Activated T-cell treated with anti-CD3 and anti-CD28 coated beads for 1 hour (primary cell): Measurements from ENCODE around the gene CNTLN.
"Not testable (repeated sequence)": the region's sequence is repeated elsewhere in the genome, so short reads cannot be mapped to it uniquely, and the experiment has no call there.

Experiments
- DNase-seq: peaks from one replicate; pipeline ENCODE4 v3.0.0-alpha.2; 2020; ENCODE audit warnings: low read depth

The CNTLN gene

DNA sequence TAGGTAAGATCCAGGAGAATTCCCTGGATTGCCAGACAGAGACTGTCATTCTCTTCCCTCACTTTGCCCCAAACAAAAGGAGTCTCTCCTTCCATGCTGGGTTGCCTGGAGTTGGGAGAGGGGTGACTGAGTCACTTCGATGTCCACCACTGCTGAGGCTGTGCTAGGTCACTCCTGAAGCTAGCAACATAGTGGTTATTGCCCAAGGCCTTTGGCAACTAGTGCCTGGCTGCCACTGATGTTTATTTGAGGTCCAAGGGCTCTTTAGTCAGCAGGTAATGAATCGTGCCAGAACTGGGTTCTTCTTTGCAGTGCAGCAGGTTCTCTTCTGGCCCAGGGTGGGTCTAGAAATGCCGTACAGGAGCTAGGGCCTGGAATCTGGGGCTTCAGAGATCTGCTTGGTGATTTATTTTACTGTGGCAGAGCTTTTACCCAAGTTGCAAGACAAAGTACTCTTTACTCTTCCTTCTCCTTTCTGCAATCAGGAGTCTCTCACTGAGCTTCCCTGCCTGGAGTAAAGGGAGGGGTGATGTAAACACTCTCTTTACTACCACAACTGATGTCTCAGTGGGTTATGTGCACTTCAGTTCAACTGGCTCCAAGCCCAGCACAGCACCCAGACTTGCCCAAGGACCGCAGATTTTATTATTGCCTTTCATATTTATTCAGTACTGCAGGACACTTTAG lies 288.3 kb downstream of the CNTLN start:
- DNase-seq, result no peak

DNA sequence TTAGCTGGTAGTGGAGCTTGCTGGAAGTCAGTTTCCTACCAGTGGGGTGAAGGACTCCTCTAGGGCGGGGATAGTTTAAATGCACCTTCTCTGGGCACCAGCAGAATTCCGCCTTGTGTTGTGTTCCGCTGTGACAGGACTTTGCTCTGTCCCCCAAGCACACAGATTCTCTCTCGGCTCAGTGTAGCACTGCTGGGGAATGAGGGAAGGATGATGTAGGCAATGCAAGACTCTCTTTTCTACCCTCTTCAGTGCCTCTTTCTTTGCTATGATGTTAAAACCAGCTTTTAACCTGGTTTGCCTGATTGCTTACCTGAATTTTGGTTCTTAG lies 288.8 kb downstream of the CNTLN start:
- DNase-seq, result no peak

DNA sequence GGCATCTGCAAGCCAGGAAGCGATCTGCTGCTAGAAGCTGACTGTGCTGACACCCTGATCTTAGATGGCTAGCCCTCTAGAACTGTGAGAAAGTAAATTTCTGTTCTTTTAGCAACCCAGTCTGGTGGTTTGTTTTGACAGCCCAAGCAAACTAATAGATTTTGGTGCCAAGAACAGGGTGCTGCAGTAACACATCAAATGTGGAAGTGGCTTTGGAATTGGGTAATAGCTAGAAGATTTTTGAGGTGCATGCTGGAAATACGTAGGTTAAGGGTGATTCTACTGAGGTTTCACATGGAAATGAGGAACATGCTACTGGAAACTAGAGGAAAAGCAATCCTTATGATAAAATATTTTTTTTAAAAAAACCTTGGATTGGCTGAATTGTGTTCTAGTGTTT lies 290.5 kb downstream of the CNTLN start:
- DNase-seq, result no peak

DNA sequence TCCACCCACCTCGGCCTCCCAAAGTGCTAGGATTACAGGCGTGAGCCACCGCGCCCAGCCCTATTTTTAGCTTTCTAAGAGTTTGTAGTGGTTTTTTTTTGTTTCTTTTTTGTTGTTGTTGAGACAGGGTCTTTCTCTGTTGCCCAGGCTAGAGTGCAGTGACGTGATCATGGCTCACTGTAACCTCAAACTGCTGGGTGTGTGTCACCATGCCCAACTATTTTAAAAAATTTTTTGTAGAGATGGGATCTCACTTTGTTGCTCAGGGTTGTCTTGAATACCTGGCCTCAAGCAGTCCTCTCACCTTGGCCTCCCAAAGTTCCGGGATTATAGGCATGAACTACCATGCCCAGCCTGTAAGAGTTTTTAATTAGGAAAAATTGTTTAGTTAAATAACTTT lies 298.7 kb downstream of the CNTLN start:
- no peak for DNase-seq

DNA sequence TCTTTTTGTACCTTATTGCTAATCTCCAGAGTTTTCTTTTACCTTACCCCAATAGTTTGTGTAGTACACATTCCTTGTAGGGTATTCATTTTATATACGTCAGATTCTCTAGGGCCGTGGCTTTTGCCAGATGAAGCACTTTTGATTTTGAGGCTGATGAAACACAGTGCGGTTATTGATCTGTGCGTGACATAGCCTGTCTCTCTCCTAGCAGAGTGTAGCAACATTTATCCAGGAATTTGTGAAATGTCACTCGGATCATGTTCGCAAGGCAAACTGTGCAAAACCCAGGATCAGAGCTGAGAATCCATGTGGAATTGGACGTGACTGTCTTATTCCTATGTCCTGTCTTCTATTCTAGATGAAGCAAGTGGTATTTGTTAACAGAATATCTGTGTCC lies 302.0 kb downstream of the CNTLN start:
- no peak for DNase-seq

DNA sequence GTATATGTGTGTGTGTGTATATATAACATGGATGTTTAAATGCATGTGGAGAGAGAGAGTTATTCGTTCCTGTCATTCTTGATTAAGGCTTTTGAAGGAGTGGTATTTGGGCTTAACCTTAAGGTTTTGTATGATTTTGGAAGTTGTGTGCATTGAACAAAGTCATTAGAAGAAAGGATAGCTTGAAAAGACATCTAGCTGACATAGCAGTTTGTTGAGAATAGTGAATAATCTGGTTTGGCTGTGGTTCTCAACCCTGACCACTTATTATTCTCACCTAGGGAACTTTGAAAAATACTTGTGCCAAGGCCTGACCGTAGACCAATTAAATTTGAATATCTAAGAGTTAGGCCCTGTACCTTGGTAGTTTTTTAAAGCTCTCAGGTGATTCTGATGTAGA lies 303.0 kb downstream of the CNTLN start:
- DNase-seq, result no peak

DNA sequence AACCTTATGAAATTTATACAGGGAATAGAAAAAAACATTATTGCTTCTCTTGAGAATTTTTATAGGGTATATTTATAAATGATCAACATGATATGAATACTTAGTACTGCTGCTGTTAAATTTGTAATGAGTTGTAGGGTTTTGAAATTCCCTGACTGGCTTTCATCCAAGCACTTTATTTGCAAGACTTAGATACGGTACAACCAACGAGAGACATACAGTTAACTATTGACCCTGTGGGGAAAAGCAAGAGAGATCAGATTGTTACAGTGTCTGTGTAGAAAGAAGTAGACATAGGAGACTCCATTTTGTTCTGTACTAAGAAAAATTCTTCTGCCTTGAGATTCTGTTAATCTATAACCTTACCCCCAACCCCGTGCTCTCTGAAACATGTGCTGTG lies 310.3 kb downstream of the CNTLN start:
- DNase-seq, result not testable (repeated sequence)

DNA sequence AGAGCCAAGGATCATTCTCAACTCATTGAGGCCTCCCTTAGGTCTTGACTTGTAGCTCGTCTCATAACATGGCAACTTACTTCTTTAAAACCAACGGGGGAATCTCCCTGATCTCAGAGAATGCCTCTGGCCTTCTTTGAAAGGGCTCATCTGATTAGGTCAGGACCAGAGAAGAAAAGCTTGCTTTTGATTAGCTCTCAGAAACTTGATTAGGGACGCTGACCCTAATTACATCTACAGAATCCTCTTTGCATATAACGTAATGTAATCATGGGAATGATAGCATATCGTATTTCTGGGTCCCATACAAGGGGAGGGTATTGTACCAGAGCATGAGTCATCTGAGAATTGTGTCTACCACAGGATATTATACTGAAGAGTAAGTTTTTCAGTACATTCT lies 318.9 kb downstream of the CNTLN start:
- no peak for DNase-seq

DNA sequence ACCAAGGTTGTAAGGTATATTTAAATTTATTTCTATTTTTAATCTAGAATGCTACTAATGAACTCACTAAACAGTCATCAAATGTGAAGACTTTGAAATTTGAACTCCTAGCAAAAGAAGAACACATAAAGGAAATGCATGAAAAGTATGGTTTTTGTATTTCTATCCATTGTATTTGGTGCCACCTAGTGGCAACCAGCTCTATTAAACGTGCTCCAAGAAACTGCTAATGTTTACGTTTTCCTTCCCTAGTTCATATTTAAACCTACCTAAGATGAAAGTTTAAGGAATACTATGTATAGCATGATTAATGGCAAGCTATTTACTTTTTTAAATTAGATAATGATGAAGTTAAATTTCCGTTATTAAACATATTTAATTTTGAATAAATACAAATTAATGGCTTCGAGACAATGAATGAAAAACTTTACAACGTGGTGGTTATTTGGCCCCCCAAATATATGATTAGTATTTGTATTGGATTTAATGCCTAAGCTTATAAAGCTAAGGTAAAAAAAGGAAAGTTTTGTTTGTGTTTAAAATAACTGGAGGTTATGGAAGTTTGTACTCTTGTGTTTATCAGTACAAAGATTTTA lies 328.1 kb downstream of the CNTLN start:
- DNase-seq, result peak; percentile 1

DNA sequence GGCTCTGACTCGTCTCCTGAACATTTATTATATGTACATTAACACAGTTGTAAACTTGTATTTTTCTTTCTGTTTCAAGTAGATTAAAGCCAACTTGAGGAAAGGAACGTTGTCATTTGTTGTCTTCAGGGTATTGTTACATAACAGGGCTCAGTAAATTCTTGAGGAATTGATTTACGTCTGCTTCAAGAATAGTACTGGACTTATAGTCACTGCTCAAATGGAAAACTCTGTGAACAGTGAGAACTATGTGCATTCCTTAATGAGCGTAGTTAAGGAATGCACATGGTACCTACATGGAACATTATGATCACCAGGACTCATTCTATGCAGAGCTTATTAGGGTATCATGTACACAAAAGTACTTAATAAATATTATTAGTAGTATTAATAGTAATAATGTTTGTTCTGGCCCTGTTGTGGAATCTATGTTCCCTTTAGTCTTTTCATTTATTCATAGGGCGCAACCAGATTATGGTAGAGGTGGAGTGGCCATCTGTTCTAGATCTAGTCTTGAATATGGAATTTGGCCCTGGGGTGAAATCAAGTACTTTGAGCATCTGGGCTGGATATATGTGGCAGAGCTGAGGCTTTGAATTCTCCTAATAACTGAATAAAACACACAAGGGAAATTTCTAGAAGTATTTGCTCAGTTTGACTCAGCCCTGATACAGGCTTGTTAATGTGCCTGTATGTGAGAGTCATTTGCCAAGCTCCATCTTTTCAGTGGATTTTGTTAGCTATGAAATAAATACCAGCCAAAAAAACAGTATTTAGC lies 335.4 kb downstream of the CNTLN start:
- DNase-seq, result no peak

DNA sequence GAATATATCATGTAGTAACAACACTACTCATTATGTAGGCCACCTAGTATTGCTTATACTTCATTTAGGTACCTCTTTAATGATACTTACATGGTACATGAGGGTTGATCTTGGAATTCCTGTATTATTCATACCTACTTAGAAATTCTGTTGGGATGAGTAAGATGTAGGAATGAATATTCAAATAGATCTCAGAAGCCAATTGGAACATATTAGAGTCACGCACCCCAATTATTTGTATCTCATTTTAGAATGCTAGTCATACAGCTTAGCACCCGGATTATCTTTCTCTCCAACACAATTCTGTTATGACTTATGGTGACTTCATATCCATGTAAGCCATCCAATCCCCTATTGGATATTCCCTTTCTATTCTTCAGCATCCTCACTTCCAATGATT lies 337.3 kb downstream of the CNTLN start:
- DNase-seq, result no peak

DNA sequence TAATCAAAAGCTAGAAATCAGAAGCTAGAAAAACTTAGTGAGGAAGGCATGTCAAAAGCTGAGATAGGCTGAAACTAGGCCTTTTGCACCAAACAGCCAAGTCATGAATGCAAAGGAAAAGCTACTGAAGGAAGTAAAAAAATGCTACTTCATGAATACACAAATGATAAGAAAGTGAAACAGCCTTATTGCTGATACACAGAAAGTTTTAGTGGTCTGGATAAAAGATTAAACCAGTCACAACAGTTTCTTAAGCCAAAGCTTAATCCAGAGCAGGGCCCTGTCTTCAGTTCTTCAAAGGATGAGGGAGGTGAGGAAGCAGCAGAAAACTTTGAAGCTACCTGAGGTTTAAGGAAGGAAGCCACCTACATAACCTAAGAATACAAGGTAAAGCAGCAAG lies 341.6 kb downstream of the CNTLN start:
- no peak for DNase-seq

DNA sequence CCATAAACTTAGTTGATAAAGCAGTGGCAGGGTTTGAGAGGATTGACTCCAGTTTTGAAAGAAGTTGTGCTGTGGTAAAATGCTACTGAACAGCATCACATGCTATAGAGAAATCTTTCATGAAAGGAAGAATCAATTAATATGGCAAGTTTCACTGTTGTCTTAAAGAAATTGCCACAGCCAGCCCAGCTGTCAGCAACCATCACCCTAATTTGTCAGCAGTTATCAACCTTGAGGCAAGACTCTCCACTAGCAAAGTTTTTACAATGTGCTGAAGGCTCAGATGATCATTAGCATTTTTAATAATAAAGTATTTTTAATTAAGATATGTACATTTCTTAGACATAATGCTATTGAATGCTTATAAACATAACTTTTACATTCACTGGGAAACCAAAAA lies 343.0 kb downstream of the CNTLN start:
- no peak for DNase-seq

DNA sequence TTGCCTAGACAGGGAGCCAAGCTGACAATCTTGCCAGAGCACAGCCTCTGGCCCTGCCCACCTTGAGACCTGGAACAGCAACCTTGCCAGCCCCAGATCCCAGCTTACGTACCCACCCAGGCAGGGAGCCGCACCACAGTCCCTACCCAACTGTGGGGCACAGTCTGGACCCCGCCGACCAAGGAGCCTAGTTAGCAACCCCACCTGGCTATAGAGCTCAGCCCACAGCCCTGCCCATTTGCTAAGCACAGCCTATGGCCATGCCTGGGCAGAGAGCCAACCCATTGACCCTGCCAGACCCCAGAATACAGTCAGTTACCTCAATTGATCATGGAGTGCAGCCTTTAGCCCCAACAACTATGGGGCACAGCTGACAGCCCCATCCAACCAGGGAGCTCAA lies 346.1 kb downstream of the CNTLN start:
- no peak for DNase-seq

DNA sequence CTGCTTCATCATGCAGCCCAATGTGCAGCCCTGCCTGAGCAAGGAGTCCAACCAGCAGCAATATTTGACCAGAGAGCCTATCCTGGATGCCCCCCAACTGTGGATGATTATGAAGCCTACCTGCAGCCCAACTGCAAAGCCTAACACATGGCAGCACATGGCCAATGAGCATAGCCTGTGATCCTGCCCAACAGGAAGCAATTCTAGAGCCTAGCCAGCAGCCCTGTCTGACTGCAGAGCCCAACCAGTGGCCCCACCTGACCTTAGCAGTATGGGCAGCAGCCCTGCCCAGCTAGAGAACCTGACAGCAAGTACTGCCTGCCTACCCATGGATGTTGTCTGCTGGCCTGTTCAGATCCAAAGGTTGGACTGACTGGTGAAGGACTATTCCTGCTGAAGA lies 346.7 kb downstream of the CNTLN start:
- no peak for DNase-seq

DNA sequence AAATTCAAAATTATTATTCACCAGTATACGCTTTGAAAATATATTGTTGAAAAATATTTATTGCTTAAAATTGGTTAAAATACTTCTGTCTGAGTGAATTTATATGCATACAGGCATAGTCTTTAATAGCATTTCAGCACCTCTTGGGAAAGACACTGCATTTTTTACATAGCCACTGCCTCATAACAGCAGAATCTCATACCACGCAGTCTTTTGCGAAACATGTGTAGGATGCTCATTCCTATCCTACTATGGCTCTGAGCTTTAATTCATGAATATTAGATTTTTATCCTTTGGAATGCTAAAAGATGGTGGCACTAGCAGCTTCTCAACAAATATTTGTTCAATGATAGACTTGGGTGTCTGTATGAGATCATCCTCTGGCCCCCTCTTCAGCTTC lies 350.1 kb downstream of the CNTLN start:
- no peak for DNase-seq

DNA sequence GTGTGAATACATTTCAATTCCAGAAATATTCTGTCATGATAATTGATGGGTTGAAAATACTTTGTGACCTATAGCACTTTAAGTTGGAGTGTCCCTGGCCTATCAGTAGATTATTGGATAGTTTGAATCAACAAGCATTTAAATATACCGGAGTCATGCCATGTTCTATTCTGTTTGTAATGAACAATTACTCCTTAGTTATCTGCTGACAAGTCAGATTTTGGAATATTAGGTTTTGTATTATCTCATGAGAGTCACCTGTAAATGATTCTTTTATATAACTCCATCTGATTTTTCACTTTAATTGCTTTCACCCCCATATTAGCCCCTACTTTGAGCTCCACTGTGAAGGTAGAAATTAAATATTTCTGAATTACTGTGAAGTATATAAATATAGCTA lies 351.6 kb downstream of the CNTLN start:
- no peak for DNase-seq

DNA sequence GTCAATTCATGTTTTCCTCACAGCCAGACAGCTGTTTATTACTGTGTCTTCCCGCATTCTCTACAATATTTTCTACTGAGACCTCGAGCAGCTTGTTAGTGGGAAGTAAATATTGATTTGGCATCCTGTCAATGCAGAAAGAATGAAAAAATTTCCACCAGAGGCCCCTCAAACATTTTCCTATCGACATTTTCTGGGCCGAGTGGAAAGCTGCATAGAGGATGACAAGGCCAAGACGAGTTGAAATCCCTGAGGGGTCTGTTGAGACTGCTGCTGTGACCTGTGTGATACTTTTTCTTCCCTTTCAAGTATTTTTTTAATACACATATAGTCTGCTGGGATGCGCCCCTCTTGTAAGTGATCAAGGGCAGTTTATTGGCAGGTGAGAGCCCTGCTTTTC lies 352.6 kb downstream of the CNTLN start:
- no peak for DNase-seq

DNA sequence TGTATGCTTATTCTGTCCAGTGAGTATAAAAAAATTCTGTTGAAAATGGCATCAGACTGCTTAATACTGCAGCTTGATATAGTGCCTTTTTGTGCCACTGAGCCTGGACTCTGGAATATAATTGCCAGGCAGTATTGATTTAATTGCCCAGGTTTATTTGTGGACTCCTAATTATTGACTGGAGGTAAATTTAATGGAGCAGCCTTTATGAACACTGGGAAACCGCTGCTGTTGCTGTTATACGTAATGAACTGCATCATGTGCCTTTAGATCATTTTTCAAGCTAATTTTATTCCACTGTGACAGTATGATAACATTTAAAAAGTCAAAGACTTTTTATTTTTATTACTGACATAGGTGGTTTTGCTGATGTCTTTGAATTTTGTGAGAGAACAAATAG lies 353.8 kb downstream of the CNTLN start:
- DNase-seq, result no peak

DNA sequence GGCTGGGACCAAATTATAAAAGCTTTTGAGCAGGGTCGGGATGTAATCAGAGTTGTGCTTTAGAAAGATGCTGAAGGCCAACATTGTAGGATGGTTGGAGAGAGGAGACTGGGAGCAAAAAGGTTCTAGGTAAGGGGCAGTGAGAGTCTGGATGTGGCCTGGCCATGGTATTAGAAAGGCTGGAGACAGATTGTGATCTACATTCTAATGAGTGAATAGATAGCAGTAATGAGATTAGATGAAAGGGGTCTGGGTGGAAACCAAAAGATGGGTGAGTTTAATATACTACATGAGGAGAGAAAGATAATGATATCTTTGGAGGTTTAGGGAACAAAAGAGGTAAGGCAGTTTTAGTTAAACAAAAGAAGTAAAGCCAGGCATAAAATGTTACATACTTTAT lies 355.3 kb downstream of the CNTLN start:
- no peak for DNase-seq

DNA sequence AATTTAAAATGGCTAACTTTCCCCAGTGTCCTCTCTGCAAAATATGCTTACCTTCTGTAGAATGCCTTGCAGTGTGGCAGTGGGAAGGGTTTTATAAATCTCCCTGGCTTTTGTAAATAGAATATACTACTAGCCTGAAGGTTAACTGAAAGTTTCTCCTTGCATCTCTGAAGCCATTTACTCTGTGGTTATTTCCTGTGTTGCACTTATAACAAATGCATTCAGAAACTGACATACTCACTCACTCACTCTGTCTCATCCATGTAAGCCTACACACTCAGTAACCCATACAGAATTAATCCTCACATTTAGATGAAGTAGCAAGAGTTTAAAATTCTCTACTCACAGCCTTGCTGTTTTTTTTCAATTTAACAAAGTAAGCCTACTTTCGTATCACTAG lies 356.9 kb downstream of the CNTLN start:
- DNase-seq, result no peak

DNA sequence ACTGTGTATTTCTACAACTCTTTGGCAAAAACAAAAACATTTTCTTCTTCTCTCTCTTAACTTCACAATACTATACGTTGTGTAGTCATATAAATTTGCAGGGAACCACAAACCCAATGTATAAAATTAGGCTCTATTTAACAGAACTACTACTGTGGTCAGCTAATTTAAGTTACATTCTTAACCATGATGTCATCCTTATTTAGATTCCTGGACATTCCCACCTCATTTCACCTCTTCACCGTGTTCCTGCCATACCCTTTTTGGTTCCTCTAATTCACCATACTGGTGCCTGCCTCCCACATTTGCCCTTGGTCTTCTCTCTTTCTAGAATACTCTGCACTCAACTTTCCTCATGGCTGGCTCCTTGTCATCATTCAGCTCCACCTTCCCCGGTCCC lies 368.4 kb downstream of the CNTLN start:
- no peak for DNase-seq

DNA sequence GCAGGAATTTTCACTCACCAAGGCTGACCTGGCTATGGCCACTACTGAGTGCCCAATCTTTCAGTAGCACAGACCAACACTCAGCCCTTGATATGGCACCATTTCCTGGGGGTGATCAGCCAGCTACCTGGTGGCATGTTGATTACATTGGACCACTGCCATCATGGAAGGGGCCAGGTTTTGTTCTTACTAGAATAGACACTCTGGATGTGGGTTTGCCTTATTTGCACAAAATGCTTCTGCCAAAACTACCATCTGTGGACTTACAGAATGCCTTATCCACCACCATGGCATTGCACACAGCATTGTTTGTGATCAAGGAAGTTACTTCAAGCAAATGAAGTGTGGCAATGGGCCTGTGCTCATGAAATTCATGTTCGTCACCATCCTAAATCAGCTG lies 374.3 kb downstream of the CNTLN start:
- DNase-seq, result no peak

DNA sequence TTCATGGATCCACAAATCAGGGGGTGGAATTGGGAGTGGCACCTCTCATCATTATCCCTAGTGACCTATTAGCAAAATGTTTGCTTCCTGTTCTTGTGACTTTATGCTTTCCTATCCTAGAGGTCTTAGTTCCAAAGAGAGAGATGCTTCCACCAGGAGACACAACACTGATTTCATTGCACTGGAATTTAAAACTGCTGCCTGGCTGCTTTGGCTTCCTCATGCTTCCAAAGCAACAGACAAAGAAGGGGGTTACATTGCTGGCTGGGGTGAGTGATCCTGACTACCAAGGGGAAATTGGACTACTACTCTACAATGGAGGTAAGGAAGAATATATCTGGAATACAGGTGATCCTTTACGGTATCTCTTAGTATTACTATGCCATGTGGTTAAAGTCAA lies 374.9 kb downstream of the CNTLN start:
- DNase-seq, result no peak
